Colonic mucosa (tissue), 4 donors: ENCODE data around the gene TCTA. TPM values are rescaled to one million over a fixed set of nuclear protein-coding genes. Genes with fewer than 3 reads are reported as not detected.

ENCODE experiments used
- DNase-seq: peaks from one replicate; pipeline ENCODE4 v3.0.0-alpha.2; 2020
- H3K27ac ChIP-seq: fragments of 200-600 bp; one replicate; pipeline ENCODE4 v1.8.0; 2021
- H3K27me3 ChIP-seq: fragments of 200-600 bp; one replicate; pipeline ENCODE4 v1.8.0; 2021
- H3K36me3 ChIP-seq: fragments of 200-600 bp; one replicate; pipeline ENCODE4 v1.8.0; 2021
- H3K4me1 ChIP-seq: fragments of 200-600 bp; one replicate; pipeline ENCODE4 v1.8.0; 2021; ENCODE audit warnings: mild to moderate bottlenecking
- H3K4me3 ChIP-seq: fragments of 200-600 bp; one replicate; pipeline ENCODE4 v1.8.0; 2021
- H3K9ac ChIP-seq, 2 donors: one replicate each; pipeline ENCODE4 v1.7.0; 2013; ENCODE audit warnings: control low read depth in 2 of 2, low read depth in 2 of 2, low read length in 2 of 2
- H3K9me3 ChIP-seq: fragments of 200-600 bp; one replicate; pipeline ENCODE4 v1.8.0; 2021
- CTCF ChIP-seq: fragments of 200-600 bp; IDR thresholded peaks from one replicate; pipeline ENCODE4 v1.8.0; 2022; ENCODE audit warnings: antibody characterized with exemption, mild to moderate bottlenecking
- intact Hi-C: fragments of 100-400 bp; cut with DNase I; formaldehyde crosslinking; loops from one replicate; pipeline ENCODE4 v1.14.1; 2022
- total RNA-seq, 2 donors: library from RNA; stranded (reverse); fragmentation: NEBNext Ultra II Directional in 1 of 2; extraction: Animal tissue kit (Norgen Biotek cat#: 25700) in 1 of 2; gene quantifications; one replicate each; pipeline ENCODE4 v1.2.1, GENCODE V29; 2021
- donor health status: healthy.
- donor health status: DM: no; HTN: no; CAD: no.
- donor health status: DM: no; HTN: no; CAD: no.

Gene TCTA
- total RNA-seq, 2 donors from 2014 or later: 35.0 to 37.6 TPM

- Histone ChIP-seq H3K36me3 (no peaks in the 10 kb centered on the region), H3K4me1 (peaks cover 10% of the 10 kb centered on the region), H3K9me3 (no peaks in the 10 kb centered on the region), H3K27me3 (no peaks in the 10 kb centered on the region), H3K4me3 (no peak overlapping the region), H3K27ac (no peak overlapping the region), H3K9ac (no peak overlapping the region)
- intact Hi-C loops: loop anchor here (10.0 kb wide), 1 partner anchor 48 kb away; no protein-coding TSS in a partner anchor
- TF ChIP-seq CTCF: no peak
- DNase-seq: no peak
These were observed 4.6 kb downstream of the TCTA start for GRCh38 chr3:49416867-49417266.

- Histone ChIP-seq H3K36me3 (no peaks in the 10 kb centered on the region), H3K9me3 (no peaks in the 10 kb centered on the region), H3K4me1 (peaks cover 14% of the 10 kb centered on the region), H3K4me3 (no peak overlapping the region), H3K27me3 (no peaks in the 10 kb centered on the region), H3K9ac (no peak overlapping the region), H3K27ac (no peak overlapping the region)
- TF ChIP-seq CTCF: no peak
- DNase-seq: no peak
- intact Hi-C loops: loop anchor here (10.0 kb wide), 1 partner anchor 47 kb away; no protein-coding TSS in a partner anchor
These were observed 5.4 kb downstream of the TCTA start for GRCh38 chr3:49417516-49418120.

GRCh38 chr3:49421890-49422378 is 9.7 kb downstream of the TCTA start:
- no peak overlapping the region for H3K27ac ChIP-seq
- TF ChIP-seq CTCF: no peak
- intact Hi-C loops: no loop called here
- peak overlapping the region; percentile 34 for H3K4me3 ChIP-seq
- no peaks in the 10 kb centered on the region for H3K36me3 ChIP-seq
- no peaks in the 10 kb centered on the region for H3K27me3 ChIP-seq
- no peaks in the 10 kb centered on the region for H3K9me3 ChIP-seq
- peak overlapping the region in 1 of 2 donors; percentile 72 for H3K9ac ChIP-seq
- DNase-seq: no peak
- peaks cover 3% of the 10 kb centered on the region for H3K4me1 ChIP-seq

GRCh38 chr3:49422379-49423248 is 10.4 kb downstream of the TCTA start, which contains the start of gene AMT:
AMT (minus strand) TSS chr3:49422473; CDS start chr3:49422450, 23 bp downstream.
- peak within 1 kb of the TSS; percentile 34 for H3K4me3 ChIP-seq
- H3K27ac ChIP-seq: no peak within 1 kb of the TSS
- H3K27me3 ChIP-seq: no peaks in the 10 kb centered on the region
- intact Hi-C loops: no loop called here
- no peaks in the 10 kb centered on the region for H3K9me3 ChIP-seq
- TF ChIP-seq CTCF: no peak
- H3K36me3 ChIP-seq: no peaks in the 10 kb centered on the region
- H3K9ac ChIP-seq: peak within 1 kb of the TSS in 1 of 2 donors; percentile 72
- DNase-seq: peak; percentile 57
- peaks cover 3% of the 10 kb centered on the region for H3K4me1 ChIP-seq

GRCh38 chr3:49424816-49425215 is 12.6 kb downstream of the TCTA start:
- H3K27ac ChIP-seq: no peak overlapping the region
- intact Hi-C loops: no loop called here
- H3K27me3 ChIP-seq: no peaks in the 10 kb centered on the region
- DNase-seq: no peak
- H3K4me3 ChIP-seq: no peak overlapping the region
- H3K9ac ChIP-seq: no peak overlapping the region
- H3K4me1 ChIP-seq: peaks cover 3% of the 10 kb centered on the region
- H3K9me3 ChIP-seq: no peaks in the 10 kb centered on the region
- H3K36me3 ChIP-seq: no peaks in the 10 kb centered on the region
- no peak for TF ChIP-seq CTCF
